H1 (cell line): ENCODE data around the gene ACBD6. TPM values are rescaled to one million over a fixed set of nuclear protein-coding genes. Genes with fewer than 3 reads are reported as not detected.

Experiments used
- CBX8 ChIP-seq: fragments of 300-800, 300-1000 bp; sonication (generic); IDR thresholded peaks from 2 replicates; pipeline ENCODE4 v1.7.1; 2016; ENCODE audit warnings: low read depth, low read length, borderline replicate concordance
- CTCF ChIP-seq, 3 experiments: IDR thresholded peaks; 1 replicate in 2 of 3; 2 replicates in 1 of 3; pipeline versions ENCODE4 v1.5.1 to v1.6.1; 2011; ENCODE audit warnings: low read length in 3 of 3, mild to moderate bottlenecking in 3 of 3, inconsistent platforms in 2 of 3, low read depth in 1 of 3, moderate library complexity in 1 of 3; ENCODE audit not compliant: insufficient read depth in 1 of 3; ENCODE audit errors: control extremely low read depth in 1 of 3
- KDM1A ChIP-seq: fragments of 200-600, 300-600 bp; sonication (generic); IDR thresholded peaks from 2 replicates; pipeline ENCODE4 v1.7.1; 2016; ENCODE audit warnings: mild to moderate bottlenecking, low read length, borderline replicate concordance
- NANOG ChIP-seq: IDR thresholded peaks from 2 replicates; pipeline ENCODE4 v1.6.1; 2011; ENCODE audit warnings: low read length, low read depth, mild to moderate bottlenecking, inconsistent platforms; ENCODE audit not compliant: insufficient read depth, poor library complexity, severe bottlenecking
- TAF1 ChIP-seq: IDR thresholded peaks from 2 replicates; pipeline ENCODE4 v1.6.1; 2011; ENCODE audit warnings: mild to moderate bottlenecking, low read depth, low read length
- polyA plus RNA-seq, 7 experiments: library from polyadenylated mRNA; depleted of rRNA in 3 of 7; stranded (reverse) in 5 of 7; unstranded in 2 of 7; fragments of >200 nt in 5 of 7; fragments of 200-250 nt in 2 of 7; gene quantifications; 1 replicate in 5 of 7; 2 replicates in 1 of 7; 4 replicates in 1 of 7; pipeline versions ENCODE4 v1.2.1 to v1.2.3, GENCODE V29; 2011 to 2013; ENCODE audit warnings: missing spikeins in 2 of 7, mixed read lengths in 2 of 7
- total RNA-seq: library from RNA; stranded (reverse); fragmentation: NEBNext Ultra II Directional; extraction: Animal tissue kit (Norgen Biotek cat#: 25700); gene quantifications from 2 replicates; pipeline ENCODE4 v1.2.1, GENCODE V29; 2021

The ACBD6 gene
- total and polyA plus RNA-seq, 2 of the 8 experiments (the other 6 are each of a cell fraction or from before 2014, with no cell fraction given), result 52.0 to 67.7 TPM

DNA sequence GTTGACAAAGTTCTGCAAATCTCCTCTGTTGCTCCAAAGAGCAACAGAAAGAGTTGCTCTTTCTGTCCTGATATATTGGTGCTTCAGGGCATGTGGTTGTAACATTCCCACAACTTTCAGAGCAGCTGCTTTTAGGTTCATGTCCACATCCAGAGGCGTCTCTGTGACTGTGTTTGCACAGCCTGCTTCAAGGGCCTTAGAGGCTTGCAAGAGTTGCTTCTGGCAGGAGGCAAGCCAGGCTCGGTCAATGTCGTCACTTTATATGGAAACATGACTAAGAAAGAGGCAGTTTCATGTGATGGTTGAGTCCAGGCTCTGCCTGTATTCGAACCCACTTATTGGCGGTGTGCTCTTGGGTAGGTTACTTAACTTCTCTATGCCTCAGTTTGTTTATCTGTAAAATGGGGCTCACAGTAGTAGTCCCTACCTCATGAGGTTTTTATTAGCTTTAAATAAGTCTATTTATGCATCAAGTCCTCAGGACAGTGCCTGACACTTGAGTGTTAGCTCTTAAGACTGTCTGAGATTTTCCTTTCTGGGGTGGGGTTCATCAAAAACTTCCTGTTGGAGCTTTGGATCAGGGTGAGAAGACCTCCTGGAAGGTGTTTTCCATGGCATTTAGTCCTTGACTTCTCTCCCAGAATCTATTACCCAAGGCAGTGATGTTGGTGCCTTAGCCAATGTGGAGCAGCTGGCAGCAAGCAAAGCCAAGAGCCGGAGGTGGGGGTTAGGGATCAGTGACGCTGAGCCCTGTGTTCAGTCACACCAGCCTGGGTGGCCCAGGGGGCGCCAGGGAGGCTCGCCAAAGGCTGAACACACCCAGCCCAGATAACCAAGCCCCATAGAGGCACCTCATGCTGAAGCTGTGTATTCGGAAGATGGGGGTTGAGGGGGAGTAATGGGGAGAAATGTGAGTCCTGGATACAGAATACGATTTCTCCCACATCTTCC, 253.4 kb downstream of the ACBD6 start (continued):
- TF ChIP-seq CTCF (IDR thresholded peaks at IDR 0.05; ENCODE audit: control extremely low read depth in 1 of 3, insufficient read depth in 1 of 3, low read depth in 1 of 3, low read length in 3 of 3) (peak; percentile 60 to 69 (median 65)), NANOG (no peak), CBX8 (no peak), KDM1A (peak; percentile 52; the same call in 1 of the 2 replicates), TAF1 (no peak)
